NCI-H446 (cell line): ENCODE measurements around the gene OR52D1.

Experiments
- DNase-seq, 2 experiments: peaks; one replicate each; lab custom pipeline; 2025; lab: John Stamatoyannopoulos, UW

Gene OR52D1

DNA sequence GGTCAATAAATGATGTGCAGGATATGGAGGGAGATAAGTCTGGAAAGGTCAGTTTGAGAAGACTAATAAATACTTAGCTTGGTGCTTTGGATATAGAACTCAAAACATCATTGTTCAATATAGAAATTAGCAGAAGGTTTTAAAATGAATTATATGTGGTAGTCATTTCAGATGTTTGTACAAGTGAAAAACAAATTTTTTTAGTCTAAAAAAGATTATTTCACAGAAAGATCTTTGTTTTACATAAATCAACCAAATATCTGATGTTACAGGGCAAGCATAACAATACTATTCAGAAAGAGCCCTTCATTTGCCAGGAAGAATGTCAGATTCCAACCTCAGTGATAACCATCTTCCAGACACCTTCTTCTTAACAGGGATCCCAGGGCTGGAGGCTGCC, at the start of gene OR52D1:
Gene OR52D1, plus strand, starts transcription at position 301 of the 400 bp plus-strand sequence. Its CDS starts 22 bp downstream, at position 323.
- DNase-seq = no peak

DNA sequence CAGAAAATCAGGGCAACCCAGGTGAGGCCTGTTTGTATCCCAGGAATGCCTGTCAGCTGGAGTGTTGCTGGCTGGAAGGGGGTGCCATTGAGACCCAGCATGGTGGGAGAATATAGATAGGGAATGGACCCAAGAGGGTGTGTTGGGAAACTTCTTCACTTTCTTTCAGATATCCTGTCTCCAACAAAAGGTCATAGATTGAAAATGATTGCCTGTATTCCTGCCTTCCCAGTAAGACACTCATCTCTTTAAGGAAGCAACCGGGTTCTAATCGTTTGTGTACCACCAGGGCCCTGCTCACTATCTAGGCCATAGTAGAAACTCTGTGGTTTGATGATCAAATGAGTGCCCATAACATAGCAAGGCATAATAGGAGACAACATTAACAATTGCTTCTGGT, 47.1 kb upstream of the OR52D1 start, which contains the start of gene OR51I1:
Gene OR51I1, minus strand, starts transcription at position 101 of the 400 bp plus-strand sequence. Its CDS starts 0 bp downstream, at position 101.
- DNase-seq = no peak

GRCh38 chr11:5443835-5444393, 44.6 kb upstream of the OR52D1 start:
- DNase-seq = no peak

DNA sequence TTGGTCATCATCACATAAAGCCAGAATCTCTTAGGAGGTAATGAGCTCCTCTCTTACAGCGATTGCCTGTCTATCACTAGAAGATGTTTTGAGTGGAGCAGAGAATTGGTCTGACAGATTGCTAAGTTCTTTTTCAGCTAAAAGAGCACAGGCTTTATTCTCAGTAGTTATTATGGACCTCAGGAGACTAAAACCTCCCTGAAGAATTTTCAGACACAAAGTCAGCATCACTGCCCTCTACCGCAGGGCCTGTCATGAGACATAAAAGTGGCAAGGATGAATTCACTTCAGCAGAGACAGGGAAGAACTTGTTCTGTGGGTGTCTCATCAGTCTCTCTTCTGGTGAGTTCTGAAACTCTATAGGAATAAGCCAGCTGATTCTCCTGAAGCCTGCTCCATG, 39.5 kb upstream of the OR52D1 start, which contains the start of gene OR51I2:
Gene OR51I2, plus strand, starts transcription at position 301 of the 400 bp plus-strand sequence. CDS start 4,166 bp downstream, outside the sequence.
- DNase-seq = no peak

DNA sequence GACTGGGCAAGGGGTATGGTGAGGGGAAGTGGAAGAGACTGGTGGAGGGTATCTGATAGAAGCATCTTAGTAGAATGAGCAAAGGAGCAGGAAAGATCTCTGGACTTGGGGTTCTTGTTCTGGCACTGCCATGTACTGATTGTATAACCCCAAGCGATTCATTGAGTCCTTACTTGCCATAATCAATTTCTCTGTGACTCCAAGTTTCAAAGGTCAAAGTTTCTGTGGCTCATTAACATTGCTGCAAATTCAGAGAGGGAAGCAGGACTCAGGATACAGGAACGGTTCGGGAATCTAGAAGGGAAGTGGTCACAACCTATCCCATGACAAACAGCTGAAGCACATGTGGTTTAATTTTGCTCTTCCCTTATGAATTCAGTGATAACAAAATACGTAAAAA, 39.1 kb upstream of the OR52D1 start:
- no peak for DNase-seq

DNA sequence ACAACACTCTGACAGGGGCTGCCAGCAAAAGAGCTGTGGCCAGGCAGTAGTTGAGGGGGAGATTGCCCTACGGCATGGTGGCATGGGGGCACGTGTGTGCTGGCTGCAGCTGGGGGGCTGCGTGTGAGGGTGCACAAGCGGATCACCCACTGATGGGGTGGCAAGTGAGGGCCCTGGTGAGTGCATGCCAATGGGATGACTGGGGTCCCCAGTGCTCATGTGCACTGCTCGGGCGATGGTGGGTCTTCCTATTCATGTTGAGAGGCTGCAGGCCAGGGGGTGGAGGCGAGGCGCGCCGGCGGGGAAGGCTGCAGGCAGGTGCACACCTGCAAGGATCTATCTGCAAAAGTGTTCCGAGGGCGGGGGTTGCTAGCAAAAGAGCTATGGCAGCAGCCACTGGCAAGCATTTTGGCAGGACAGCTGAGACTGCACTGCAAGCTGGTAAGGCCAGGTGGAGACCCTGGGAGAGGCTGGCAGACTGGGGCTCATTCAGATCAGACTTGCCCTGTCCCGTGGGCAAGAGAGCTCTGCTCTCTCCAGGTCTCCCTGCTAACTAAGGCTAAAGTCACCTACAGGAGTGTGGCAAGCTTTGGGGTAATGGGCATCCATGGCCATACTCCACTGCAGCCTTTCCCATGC, 27.4 kb upstream of the OR52D1 start:
- no peak for DNase-seq

- no peak for DNase-seq
These were observed 21.0 kb upstream of the OR52D1 start for GRCh38 chr11:5467527-5467926.

DNA sequence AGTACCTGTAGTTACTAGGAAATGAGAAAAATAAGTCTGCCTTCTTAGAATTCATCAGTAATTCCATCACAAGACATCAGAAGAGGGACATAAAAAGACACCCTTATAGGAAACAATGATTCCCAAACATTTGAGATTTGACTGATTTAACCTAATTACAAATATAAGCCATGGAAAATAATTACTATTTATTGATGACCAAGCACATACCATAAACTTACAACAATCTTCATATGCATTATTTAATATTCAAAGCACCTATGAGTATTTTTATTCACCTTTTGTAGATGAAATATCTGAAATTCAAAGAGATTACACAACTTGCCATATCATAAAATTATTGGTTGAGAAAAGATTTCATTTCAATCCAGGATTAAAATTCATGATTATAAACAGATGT, 14.6 kb upstream of the OR52D1 start:
- DNase-seq = no peak

- DNase-seq = peak in 1 of 2 experiments; percentile 43
These were observed 12.2 kb upstream of the OR52D1 start for GRCh38 chr11:5476186-5476819.

GRCh38 chr11:5486003-5486402, 2.5 kb upstream of the OR52D1 start:
- DNase-seq = no peak

DNA sequence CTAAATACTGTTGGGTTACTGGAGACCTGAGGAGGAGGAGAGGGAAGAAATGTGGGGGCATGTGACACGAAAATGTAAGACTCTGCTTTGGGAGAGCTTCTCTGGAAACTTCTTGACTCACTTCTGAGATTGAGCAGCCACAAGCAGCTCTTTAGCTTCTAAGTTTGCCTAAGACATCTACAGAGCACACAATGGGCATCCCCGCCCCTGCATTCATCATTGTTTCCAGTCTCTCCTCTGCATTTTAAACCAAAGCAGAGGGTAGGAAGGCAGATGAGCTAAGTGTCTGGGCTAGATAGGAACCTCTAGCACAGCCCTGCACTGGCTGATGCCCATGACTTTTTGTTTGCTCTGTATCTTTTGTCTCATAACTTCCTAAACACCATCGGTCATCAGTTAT, 2.1 kb upstream of the OR52D1 start:
- no peak for DNase-seq

- DNase-seq = no peak
These were observed 414 bp downstream of the OR52D1 start for GRCh38 chr11:5488798-5489399.

DNA sequence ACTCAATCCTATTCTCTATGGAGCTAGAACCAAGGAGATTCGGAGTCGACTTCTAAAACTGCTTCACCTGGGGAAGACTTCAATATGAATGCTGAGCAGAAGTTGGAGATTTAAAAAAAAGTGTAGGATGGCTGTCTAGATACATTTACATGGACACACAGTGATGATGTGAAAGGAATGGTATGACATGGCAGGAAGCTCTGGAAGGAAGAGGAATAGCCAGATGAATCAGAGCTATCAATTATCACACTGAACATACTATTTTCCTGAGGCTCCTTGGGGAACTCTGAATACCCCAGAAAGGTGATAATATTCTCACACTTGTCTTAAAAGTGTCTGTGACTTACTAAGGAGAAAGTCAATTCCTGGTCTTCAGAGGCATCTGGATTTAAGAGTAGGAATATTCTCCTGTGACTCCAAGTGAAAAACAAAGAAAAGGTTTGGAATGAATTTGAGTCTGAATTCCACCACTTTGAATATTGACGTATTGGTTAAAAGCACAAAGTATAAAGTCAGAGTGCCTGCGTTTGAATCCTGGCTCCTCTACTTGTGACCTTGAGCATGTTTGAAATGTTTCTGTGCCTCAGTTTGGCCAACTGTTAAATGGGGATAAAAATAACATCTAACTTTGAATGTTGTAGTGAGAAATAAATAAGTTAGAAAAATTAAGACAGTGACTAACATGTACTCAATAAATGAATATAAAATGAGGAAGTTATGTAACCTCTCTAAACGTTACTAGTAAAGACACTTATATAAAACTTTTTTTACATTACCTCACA, 1.3 kb downstream of the OR52D1 start:
- no peak for DNase-seq

- DNase-seq = no peak
These were observed 11.2 kb downstream of the OR52D1 start for GRCh38 chr11:5499671-5500070.

DNA sequence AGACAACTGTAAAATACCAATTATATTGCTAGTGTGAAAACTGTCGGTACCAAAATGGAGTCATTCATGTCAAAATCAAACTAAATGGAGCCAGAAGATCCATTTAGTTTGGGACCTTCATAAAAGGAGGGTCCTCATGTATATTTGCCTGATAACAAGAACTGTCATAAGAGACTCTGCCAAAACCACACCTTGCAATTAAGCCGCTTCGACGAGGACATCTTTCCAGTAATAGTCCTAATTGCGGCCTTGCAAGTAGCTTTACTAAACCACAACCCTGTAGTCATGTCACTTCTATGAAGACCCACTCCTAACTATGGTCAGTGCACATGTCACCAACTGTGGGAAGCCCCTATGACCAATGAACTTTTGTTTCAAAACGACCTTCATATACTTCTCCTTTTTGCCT, 11.9 kb downstream of the OR52D1 start:
- no peak for DNase-seq

DNA sequence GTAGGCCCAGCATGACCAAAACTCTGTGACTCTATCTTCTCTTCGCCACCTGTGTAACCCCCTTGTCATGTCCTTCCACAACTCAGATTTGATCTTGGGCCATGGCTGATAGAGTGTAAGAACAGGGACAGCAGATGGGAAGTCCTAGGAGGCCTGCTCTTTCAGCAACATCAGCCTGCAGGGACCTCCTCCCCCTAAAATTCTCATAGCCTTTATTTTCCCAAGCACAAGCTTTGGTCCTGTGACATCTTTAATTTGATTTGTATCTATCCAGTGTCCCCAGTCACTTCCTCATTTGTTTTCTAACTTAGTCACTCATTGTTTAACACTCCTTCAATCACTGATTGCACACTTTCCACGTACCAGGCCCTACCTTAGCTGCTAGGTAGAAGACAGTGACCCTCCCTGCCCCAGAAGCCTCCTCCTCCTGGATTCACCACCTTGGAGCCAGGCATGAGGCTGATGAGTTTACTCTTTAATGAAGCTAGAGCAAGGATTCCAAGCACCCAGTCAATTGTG, 16.0 kb downstream of the OR52D1 start:
- DNase-seq = no peak

GRCh38 chr11:5505363-5506048, 17.0 kb downstream of the OR52D1 start:
- DNase-seq = no peak

DNA sequence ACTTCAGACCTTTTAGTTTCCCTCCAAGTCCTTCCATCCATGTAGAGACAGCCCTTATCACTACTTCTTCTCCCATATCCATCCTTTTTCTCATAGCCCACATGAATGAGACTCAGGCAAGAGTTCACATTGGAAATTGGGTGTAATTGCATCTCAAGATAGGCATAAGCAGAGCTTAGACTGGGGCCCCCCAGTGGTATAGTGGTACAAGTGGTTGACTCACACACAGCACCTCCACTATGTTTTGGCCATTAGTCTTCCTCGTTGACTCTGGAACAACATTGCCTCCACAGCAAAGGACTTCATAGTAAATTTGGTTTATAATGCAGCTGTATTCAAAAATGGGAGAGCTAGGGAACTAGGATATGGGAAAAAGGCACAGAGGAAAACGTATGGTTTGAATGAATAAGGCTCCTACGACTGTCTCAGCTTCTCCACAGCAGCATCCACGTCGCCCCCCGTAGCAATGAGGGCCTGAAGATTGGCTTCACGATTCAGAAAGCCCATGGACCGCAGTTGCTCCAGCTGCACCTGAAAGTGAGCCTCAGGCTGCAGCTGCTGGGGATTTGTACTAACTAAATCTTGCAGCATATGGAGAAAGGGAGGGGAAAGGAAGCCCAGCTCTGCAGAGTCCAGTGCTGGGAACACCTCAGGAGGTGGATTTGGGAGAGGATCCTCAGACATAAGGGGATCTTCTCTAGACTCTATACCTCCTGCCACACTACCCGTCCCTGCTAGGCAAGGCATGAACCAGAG, 18.9 kb downstream of the OR52D1 start:
- no peak for DNase-seq

DNA sequence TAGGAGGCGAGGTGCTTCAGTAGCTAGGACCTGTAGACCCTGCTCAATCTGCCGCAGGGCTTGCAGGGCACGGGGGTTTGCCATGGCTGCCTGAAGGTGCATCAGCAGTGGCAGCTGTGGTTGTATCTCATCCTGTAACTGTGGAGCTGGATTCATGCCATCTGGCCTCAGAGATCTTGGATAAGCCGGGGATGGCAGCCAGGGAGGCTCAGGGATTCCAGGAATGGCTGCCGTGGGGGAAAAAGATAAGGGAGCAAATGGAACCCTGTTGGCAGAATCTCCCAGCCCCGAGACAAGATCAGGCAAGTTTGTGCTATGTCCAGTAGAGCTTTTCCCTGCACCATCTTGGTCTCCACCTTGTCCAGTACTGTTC, 19.4 kb downstream of the OR52D1 start:
- no peak for DNase-seq

DNA sequence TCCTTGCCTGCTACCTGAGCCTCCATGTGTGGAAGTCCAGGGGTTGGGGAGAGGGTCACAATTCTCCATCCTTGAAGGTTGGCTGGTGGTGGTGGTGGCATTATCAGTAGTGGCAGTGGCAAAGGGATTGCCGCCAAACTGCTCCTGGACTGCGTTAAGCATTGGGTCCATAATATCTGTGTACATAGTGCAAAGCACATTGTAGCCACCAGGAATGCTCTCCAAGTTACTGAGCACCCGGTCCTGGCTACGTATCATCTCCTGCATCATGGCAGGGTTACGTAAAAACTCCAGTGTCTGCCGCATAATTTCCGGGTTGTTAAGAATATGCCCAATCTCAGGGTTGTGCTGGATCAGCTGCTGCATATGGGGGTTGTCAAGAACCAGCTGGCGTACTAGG, 20.1 kb downstream of the OR52D1 start:
- no peak for DNase-seq

DNA sequence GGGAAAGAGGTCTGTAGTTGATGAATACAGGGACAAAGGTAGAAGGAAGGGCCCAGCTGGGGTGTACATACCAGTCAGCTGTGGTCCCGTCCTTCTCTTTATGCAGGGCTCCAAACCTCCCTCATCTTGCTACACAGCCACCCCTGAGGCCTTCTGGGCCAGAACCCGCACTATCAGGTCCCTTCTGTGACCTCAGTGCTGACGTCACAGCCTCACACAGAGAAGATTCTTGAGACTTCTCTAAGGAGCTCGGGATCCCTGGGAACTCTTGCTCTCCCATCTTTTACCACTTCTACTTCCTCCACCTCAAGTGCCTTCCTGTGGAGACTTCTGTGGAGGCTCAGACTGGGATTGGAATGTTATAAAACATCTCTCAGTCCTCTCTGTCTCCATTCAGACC, 21.3 kb downstream of the OR52D1 start, which contains the start of gene UBQLN3:
Gene UBQLN3, minus strand, starts transcription at position 155 of the 400 bp plus-strand sequence. CDS start 399 bp downstream, outside the sequence.
- DNase-seq = no peak
